SK-N-SH (cell line): ENCODE results near the gene CCR5.

Source experiments
- CTCF ChIP-seq: fragments of 200-600 bp; sonication (generic); IDR thresholded peaks from 2 replicates; pipeline ENCODE4 v1.6.1; 2017; ENCODE audit warnings: antibody characterized with exemption, mild to moderate bottlenecking, moderate library complexity
- ELF1 ChIP-seq: IDR thresholded peaks from 2 replicates; pipeline ENCODE4 v1.4.0; 2012
- EP300 ChIP-seq, 2 experiments: IDR thresholded peaks; 2 replicates each; pipeline versions ENCODE4 v1.4.0 to v1.6.1; 2012; ENCODE audit warnings: borderline replicate concordance in 1 of 2, low read depth in 1 of 2, low read length in 1 of 2
- FOSL2 ChIP-seq: IDR thresholded peaks from 2 replicates; pipeline ENCODE4 v1.4.0; 2012; ENCODE audit warnings: low read depth, mild to moderate bottlenecking, moderate library complexity, borderline replicate concordance
- JUND ChIP-seq: IDR thresholded peaks from 2 replicates; pipeline ENCODE4 v1.4.0; 2012
- MXI1 ChIP-seq: IDR thresholded peaks from 2 replicates; pipeline ENCODE4 v1.6.1; 2012; ENCODE audit warnings: mild to moderate bottlenecking, low read depth, low read length, improper control_type of control experiment
- PBX3 ChIP-seq: IDR thresholded peaks from 2 replicates; pipeline ENCODE4; 2012
- POLR2AphosphoS5 ChIP-seq: IDR thresholded peaks from 2 replicates; pipeline ENCODE4 v1.6.1; 2012; ENCODE audit warnings: low read depth, low read length
- RFX5 ChIP-seq: IDR thresholded peaks from 2 replicates; pipeline ENCODE4 v1.6.1; 2012; ENCODE audit warnings: mild to moderate bottlenecking, improper control_type of control experiment, low read length
- SMC3 ChIP-seq: IDR thresholded peaks from 2 replicates; pipeline ENCODE4 v1.6.1; 2012; ENCODE audit warnings: low read depth, low read length, improper control_type of control experiment
- TEAD4 ChIP-seq: IDR thresholded peaks from 2 replicates; pipeline ENCODE4 v1.4.0; 2012; ENCODE audit warnings: mild to moderate bottlenecking, borderline replicate concordance; ENCODE audit not compliant: insufficient read depth
- ZBTB33 ChIP-seq: IDR thresholded peaks from 2 replicates; pipeline ENCODE4 v1.4.0; 2012; ENCODE audit warnings: low read depth, borderline replicate concordance
- TF ChIP-seq, protein P1 (sequence below): IDR thresholded peaks from 2 replicates; pipeline ENCODE4 v1.6.1; 2012; ENCODE audit warnings: mild to moderate bottlenecking, low read depth, low read length, moderate library complexity

DNA sequence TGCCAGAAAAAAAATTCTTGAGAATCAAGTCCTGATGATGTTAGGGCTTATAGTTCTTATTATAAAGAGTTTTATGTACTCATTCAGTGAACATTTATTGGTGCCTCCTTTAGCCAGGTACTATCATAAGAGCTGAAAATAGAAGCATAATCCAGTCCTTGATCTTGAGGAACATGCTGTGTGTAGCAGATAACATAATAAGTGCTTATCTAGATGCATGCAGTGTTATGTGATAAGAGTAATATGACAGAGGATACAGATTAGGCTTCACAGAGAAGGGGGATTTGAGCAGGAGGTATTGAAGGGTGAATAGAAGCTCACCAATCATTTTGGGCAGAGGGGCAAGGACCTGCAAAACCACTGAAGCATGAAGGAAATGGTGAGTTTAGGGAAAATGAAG lies 15.8 kb upstream of the CCR5 start:
- TF ChIP-seq RFX5: no peak
- TF ChIP-seq EP300 (IDR thresholded peaks at IDR 0.05; ENCODE audit: borderline replicate concordance in 1 of 2, low read depth in 1 of 2, low read length in 1 of 2): no peak
- TF ChIP-seq CTCF: no peak
- TF ChIP-seq, protein P1, sequence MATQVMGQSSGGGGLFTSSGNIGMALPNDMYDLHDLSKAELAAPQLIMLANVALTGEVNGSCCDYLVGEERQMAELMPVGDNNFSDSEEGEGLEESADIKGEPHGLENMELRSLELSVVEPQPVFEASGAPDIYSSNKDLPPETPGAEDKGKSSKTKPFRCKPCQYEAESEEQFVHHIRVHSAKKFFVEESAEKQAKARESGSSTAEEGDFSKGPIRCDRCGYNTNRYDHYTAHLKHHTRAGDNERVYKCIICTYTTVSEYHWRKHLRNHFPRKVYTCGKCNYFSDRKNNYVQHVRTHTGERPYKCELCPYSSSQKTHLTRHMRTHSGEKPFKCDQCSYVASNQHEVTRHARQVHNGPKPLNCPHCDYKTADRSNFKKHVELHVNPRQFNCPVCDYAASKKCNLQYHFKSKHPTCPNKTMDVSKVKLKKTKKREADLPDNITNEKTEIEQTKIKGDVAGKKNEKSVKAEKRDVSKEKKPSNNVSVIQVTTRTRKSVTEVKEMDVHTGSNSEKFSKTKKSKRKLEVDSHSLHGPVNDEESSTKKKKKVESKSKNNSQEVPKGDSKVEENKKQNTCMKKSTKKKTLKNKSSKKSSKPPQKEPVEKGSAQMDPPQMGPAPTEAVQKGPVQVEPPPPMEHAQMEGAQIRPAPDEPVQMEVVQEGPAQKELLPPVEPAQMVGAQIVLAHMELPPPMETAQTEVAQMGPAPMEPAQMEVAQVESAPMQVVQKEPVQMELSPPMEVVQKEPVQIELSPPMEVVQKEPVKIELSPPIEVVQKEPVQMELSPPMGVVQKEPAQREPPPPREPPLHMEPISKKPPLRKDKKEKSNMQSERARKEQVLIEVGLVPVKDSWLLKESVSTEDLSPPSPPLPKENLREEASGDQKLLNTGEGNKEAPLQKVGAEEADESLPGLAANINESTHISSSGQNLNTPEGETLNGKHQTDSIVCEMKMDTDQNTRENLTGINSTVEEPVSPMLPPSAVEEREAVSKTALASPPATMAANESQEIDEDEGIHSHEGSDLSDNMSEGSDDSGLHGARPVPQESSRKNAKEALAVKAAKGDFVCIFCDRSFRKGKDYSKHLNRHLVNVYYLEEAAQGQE: no peak
- TF ChIP-seq JUND: no peak
- TF ChIP-seq ZBTB33: no peak
- TF ChIP-seq POLR2AphosphoS5: no peak
- no peak for TF ChIP-seq FOSL2
- no peak for TF ChIP-seq MXI1
- TF ChIP-seq SMC3: no peak
- TF ChIP-seq ELF1: no peak
- TF ChIP-seq TEAD4: no peak
- TF ChIP-seq PBX3: no peak
